ENCODE measurements around the gene RAD51B. TPM values are rescaled to one million over a fixed set of nuclear protein-coding genes. Genes with fewer than 3 reads are reported as not detected.

RAD51B gene
- total RNA-seq, 4 donors from 2014 or later, result 6.2 to 39.9 (median 12.9) TPM

DNA sequence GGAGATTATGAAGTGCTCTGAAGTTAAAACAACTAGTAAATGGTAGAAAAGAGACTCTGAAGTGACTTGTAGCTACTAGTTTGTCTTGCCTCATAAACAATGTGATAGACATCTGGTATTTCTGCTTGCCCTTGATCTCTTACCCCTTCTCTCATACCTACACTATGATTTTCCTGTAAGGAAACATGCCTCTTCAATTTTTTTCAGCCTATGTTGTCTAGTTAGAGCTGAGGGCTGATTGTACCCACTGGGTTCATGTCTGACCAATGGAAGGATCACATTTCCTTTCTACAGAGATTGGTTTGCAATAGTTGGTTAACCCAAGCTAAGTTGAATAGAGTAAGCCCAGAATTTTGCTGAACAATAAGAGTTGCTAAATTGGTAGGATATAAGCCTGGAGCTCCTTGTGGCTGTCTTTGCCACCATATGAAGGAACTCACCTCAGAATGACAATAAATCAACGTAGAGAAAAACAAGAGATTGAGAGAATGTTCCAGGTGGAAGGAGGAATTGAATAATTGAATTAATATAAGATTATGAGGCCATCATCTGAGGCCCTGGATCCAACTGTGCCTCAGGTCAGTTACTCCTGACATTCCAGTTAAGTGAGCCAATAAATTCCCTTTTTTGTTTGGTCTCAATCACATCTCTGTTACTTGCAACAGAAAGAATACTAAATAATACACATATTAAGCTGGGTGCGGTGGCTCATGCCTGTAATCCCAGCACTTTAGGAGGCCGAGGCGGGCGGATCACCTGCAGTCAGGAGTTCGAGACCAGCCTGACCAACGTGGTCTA, 626.9 kb downstream of the RAD51B start:
- Histone ChIP-seq H3K4me3 (no peak overlapping the region), H3K27ac (peak overlapping the region in 2 of 4 donors; percentile 66 to 71), H3K27me3 (no peaks in the 10 kb centered on the region), H3K4me1 (peaks cover 5 to 61% (median 13%) of the 10 kb centered on the region in 3 donors), H3K9me3 (no peaks in the 10 kb centered on the region), H3K36me3 (no peaks in the 10 kb centered on the region)
- intact Hi-C loops (cut with DNase I), result no loop called here
- 76 to 78% methylated on average over 6 to 7 of the region's 7 CpGs for WGBS, 2 donors
- TF ChIP-seq, protein P1, sequence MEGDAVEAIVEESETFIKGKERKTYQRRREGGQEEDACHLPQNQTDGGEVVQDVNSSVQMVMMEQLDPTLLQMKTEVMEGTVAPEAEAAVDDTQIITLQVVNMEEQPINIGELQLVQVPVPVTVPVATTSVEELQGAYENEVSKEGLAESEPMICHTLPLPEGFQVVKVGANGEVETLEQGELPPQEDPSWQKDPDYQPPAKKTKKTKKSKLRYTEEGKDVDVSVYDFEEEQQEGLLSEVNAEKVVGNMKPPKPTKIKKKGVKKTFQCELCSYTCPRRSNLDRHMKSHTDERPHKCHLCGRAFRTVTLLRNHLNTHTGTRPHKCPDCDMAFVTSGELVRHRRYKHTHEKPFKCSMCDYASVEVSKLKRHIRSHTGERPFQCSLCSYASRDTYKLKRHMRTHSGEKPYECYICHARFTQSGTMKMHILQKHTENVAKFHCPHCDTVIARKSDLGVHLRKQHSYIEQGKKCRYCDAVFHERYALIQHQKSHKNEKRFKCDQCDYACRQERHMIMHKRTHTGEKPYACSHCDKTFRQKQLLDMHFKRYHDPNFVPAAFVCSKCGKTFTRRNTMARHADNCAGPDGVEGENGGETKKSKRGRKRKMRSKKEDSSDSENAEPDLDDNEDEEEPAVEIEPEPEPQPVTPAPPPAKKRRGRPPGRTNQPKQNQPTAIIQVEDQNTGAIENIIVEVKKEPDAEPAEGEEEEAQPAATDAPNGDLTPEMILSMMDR (IDR thresholded peaks at IDR 0.05), result no peak
- TF ChIP-seq POLR2A (IDR thresholded peaks at IDR 0.05), result no peak
- no peak for DNase-seq

GRCh38 chr14:68447581-68448251, 628.1 kb downstream of the RAD51B start:
- WGBS, 2 donors, result 67 to 77% methylated on average over 4 of the region's 4 CpGs
- H3K27ac ChIP-seq, result peak overlapping the region in 3 of 4 donors; percentile 66 to 74 (median 71)
- no peak for DNase-seq

GRCh38 chr14:68448252-68448902, 628.8 kb downstream of the RAD51B start:
- H3K9me3 ChIP-seq, result no peaks in the 10 kb centered on the region
- H3K4me1 ChIP-seq, result peaks cover 9 to 58% (median 13%) of the 10 kb centered on the region in 3 donors
- H3K27ac ChIP-seq, result peak overlapping the region in 3 of 4 donors; percentile 66 to 74 (median 71)
- intact Hi-C loops (cut with DNase I), result no loop called here
- no peak for DNase-seq
- H3K4me3 ChIP-seq, result no peak overlapping the region
- no peak for TF ChIP-seq POLR2A (IDR thresholded peaks at IDR 0.05)
- TF ChIP-seq, protein P1 (IDR thresholded peaks at IDR 0.05), result no peak
- no peaks in the 10 kb centered on the region for H3K36me3 ChIP-seq
- 78 to 88% methylated on average over 3 of the region's 3 CpGs for WGBS, 2 donors
- no peaks in the 10 kb centered on the region for H3K27me3 ChIP-seq

More at GRCh38 chr14:68447581-68448251, 628.1 kb downstream of the RAD51B start:
- peaks cover 9 to 61% (median 13%) of the 10 kb centered on the region in 3 donors for H3K4me1 ChIP-seq
- H3K27me3 ChIP-seq, result no peaks in the 10 kb centered on the region
- TF ChIP-seq POLR2A (IDR thresholded peaks at IDR 0.05), result no peak
- TF ChIP-seq, protein P1 (IDR thresholded peaks at IDR 0.05), result no peak
- H3K4me3 ChIP-seq, result no peak overlapping the region
- H3K9me3 ChIP-seq, result no peaks in the 10 kb centered on the region
- intact Hi-C loops (cut with DNase I), result no loop called here
- no peaks in the 10 kb centered on the region for H3K36me3 ChIP-seq

DNA sequence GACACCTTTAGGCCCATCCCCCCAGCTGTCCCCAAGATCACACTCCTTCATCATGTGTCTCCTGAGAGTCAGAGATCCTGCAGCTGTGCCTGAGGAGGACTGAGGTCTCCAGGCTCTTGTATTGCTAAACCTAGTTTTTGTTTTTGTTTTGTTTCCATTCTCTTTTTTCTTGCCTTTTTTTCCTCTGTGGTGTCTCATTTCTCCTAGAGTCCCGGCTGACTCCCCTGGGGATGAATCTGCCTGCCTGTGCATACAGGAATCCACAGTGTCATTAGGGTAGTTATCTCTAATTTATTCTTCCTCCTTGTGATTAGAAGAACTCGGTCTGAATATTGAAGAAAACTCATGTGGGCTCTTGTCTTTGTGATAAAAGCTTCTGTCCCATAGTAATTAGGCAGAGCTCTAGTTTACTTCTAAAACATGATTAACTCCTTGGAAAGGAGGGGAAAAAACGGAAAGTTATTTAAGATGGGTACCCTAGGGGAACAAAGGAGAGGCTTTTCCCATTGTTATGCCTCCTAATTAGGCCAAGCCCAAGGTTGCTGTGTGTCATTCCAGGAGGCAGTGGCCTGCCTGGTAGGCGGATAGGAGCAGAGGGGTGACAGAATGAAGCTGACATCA, 630.1 kb downstream of the RAD51B start:
- peaks cover 0 to 6% (median 0%) of the 10 kb centered on the region in 3 donors for H3K9me3 ChIP-seq
- 51 to 68% methylated on average over 4 of the region's 4 CpGs for WGBS, 2 donors
- no peaks in the 10 kb centered on the region for H3K27me3 ChIP-seq
- no peak overlapping the region for H3K4me3 ChIP-seq
- H3K27ac ChIP-seq, result peak overlapping the region in 3 of 4 donors; percentile 63 to 71 (median 66)
- intact Hi-C loops (cut with DNase I), result no loop called here
- H3K36me3 ChIP-seq, result no peaks in the 10 kb centered on the region
- TF ChIP-seq POLR2A (IDR thresholded peaks at IDR 0.05), result no peak
- TF ChIP-seq, protein P1 (IDR thresholded peaks at IDR 0.05), result no peak
- peaks cover 7 to 45% (median 11%) of the 10 kb centered on the region in 3 donors for H3K4me1 ChIP-seq
- no peak for DNase-seq
